Bronchial epithelial cell (primary cell): ENCODE measurements around the gene OPRD1. TPM values are rescaled to one million over a fixed set of nuclear protein-coding genes. Genes with fewer than 3 reads are reported as not detected.

Source experiments
- DNase-seq: peaks from one replicate; pipeline ENCODE4 v3.0.0-alpha.2; 2010; ENCODE audit warnings: low read depth
- FAIRE-seq: peaks from 2 replicates; lab custom pipeline; 2011; peaks lifted over from hg19 to GRCh38; lab: Jason Lieb, UNC
- H3K27me3 ChIP-seq: 2 replicates; pipeline ENCODE4 v1.5.1; 2011; ENCODE audit warnings: low read length; ENCODE audit not compliant: control insufficient read depth, insufficient read depth
- H3K36me3 ChIP-seq: 2 replicates; pipeline ENCODE4 v1.5.1; 2011; ENCODE audit warnings: low read length; ENCODE audit not compliant: control insufficient read depth, insufficient read depth
- H3K4me3 ChIP-seq: 2 replicates; pipeline ENCODE4 v1.5.1; 2011; ENCODE audit warnings: mild to moderate bottlenecking, low read depth, low read length, control low read depth
- CTCF ChIP-seq: IDR thresholded peaks from 2 replicates; pipeline ENCODE4 v1.5.1; 2011; ENCODE audit warnings: mild to moderate bottlenecking, moderate library complexity, low read length, control low read depth, inconsistent platforms; ENCODE audit not compliant: insufficient read depth, severe bottlenecking
- total RNA-seq: library from RNA; depleted of rRNA; stranded (reverse); fragments of >200 nt; gene quantifications from 2 replicates; pipeline ENCODE4 v1.2.1, GENCODE V29; 2014

OPRD1 gene
- total RNA-seq, 1 donor from 2014 or later = under 0.01 TPM

- no peak for DNase-seq
- Histone ChIP-seq H3K27me3 (peaks cover 22% of the 10 kb centered on the region), H3K36me3 (no peaks in the 10 kb centered on the region), H3K4me3 (no peak overlapping the region)
- no peak for FAIRE-seq
- TF ChIP-seq CTCF = no peak
These were observed 899 bp downstream of the OPRD1 start for GRCh38 chr1:28812669-28813468.

GRCh38 chr1:28813931-28814465 lies 2.0 kb downstream of the OPRD1 start:
- Histone ChIP-seq H3K36me3 (no peaks in the 10 kb centered on the region), H3K4me3 (no peak overlapping the region), H3K27me3 (peaks cover 22% of the 10 kb centered on the region)
- DNase-seq = no peak
- no peak for FAIRE-seq
- TF ChIP-seq CTCF = no peak

GRCh38 chr1:28815533-28816185 lies 3.7 kb downstream of the OPRD1 start:
- Histone ChIP-seq H3K36me3 (no peaks in the 10 kb centered on the region), H3K4me3 (no peak overlapping the region), H3K27me3 (peaks cover 22% of the 10 kb centered on the region)
- TF ChIP-seq CTCF = no peak
- FAIRE-seq = no peak
- peak; percentile 5 for DNase-seq

- FAIRE-seq = no peak
These were observed 5.2 kb downstream of the OPRD1 start for GRCh38 chr1:28817133-28817532.

GRCh38 chr1:28819020-28819419 lies 7.0 kb downstream of the OPRD1 start:
- TF ChIP-seq CTCF = no peak
- no peak for DNase-seq
- Histone ChIP-seq H3K4me3 (no peak overlapping the region), H3K36me3 (no peaks in the 10 kb centered on the region), H3K27me3 (peaks cover 7% of the 10 kb centered on the region)
- no peak for FAIRE-seq

More at GRCh38 chr1:28817133-28817532, 5.2 kb downstream of the OPRD1 start:
- Histone ChIP-seq H3K4me3 (no peak overlapping the region), H3K36me3 (no peaks in the 10 kb centered on the region), H3K27me3 (peaks cover 22% of the 10 kb centered on the region)
- DNase-seq = no peak
- no peak for TF ChIP-seq CTCF
